NCI-H2107 treated with DMSO at 0.1 percent for 48 hours (cell line): ENCODE measurements around the gene SYF2.
A peak's percentile ranks its signal among the peaks of the same experiment; 100 is the strongest.
"Not testable (repeated sequence)": the region's sequence is repeated elsewhere in the genome, so short reads cannot be mapped to it uniquely, and the experiment has no call there.

Experiments
- DNase-seq: peaks from one replicate; lab custom pipeline; 2025; ENCODE audit not compliant: unreplicated experiment; lab: John Stamatoyannopoulos, UW

The SYF2 gene

DNA sequence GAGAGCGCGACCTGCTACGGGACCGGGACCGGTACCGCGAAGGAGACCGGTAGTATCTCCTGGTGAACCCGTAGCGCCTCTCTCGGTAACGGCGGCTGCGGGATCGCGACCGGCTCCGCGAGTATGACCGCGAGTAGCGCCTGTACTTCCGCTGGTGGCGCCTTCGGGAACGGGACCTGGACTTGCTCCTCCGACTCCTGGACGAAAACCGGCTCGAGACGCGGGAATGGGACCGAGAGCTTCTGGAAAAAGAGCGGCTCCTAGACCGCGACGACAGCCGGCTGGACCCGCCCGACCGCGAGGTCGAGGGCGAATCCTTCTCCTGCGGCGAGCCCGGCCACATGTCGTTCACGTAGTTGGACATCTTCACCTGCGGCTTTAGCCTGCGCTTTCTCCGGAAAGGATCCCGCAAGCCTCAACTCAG is 14.3 kb upstream of the SYF2 start:
- peak; percentile 9 for DNase-seq

DNA sequence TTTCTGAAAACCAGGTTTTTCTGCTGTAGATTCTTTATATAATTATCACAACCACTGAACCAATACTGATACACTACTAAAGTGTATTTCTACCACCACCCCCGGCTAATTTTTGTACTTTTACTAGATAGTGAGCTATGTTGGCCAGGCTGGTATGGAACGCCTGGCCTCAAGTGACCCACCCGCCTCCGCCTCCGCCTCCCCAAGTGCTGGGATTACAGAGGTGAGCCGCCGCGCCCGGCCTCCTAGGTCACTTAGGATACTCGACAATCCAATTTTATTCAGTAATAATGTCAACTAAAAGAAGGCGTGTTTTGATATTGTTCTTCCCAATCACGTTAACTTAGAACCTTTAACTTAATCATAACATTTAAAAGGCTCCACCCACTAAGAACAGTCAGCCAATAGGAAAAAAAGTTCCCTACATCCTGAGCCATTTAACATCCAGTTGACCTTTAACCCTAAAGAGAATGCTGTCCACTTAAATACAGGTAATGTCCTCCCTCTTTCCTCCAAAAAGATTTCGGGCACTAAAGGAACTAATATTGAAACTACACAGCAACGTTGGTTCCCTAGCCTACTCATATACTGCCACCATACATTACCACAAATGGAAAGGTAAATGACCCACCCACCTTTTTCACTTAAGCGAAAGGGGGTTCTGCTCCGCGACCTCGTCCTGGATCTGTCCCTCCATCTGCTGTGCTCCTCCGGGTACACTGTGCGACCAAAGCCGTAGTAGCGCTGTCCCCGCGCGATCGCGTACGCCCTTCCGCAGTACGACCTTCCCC is 13.7 kb upstream of the SYF2 start:
- no peak for DNase-seq

DNA sequence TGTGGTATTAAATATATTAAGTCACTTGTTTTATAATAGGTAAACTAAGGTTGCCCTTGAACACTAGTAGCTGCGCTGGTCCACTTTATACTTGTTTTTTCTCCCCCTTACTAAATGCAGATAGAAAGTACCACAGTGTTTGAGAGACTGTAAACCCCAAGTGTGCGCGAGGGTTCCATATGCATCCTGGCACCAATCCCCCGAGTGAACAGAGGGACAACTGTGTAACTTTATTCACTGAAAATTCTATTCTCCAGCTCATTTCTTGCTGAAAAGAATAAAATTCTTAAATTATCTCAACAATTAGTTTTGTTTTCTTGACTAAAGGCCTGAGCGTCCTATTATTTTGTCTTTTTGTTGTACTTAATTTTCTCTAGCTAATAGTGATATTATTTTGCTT is 13.1 kb upstream of the SYF2 start:
- DNase-seq, result no peak

DNA sequence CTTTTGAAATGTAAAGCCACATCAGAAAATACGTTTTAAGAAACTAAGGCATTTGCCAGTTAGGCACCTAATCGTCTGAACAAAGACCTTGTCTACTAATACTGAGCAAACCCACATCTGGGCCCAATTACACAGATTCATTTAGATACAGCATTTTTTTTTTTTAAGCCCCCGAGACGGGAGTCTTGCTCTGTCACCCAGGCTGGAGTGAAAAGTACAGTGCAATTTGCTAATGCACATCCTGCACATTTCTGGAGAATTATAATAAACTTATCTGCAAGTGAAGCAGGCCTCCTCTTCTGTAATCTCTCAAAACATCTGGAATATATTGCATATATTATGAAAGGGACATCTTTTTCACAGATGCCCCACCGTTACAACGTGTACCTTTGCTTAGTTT is 11.6 kb upstream of the SYF2 start:
- DNase-seq, result no peak

DNA sequence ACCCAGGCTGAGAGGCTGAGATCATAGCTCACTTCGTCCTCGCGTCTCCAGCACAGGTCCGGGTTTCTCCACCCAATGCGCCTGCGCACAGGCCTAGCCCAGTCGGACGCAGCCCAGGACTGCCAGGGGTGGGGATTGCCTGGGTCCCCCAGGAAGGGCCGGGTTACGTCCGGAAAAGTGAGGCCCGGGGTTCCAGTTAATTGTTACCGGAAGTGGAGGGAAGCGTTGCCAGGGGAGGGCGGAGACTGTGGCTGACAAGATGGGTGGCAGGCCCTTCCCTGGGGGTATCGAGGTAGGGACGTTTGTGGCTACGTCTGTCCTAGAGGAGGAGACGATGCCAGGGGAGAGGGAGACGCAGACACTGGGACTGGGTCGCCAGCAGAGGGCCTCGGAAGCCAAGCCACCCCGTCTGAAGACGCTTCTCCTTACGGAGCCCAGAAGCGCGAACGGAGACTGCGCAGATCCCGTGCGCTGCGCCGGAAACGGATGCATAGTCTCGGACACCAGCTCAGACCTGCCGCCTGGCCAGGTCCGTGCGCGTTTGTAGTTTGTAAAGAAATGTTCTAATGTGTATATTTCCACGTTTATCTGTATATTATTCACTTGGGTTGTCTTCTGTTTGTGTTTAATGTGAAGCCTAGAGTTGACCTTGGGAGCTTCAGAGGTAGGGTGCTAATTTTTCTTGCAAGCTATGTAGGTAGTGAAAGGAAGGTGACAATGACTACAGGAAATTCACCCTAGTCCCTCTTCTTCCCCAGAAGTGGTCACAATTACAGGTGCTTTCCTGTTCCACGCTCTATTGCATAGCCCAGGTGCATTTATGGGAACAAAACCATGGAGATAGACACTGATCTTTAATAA is 7.6 kb upstream of the SYF2 start:
- peak; percentile 95 for DNase-seq

DNA sequence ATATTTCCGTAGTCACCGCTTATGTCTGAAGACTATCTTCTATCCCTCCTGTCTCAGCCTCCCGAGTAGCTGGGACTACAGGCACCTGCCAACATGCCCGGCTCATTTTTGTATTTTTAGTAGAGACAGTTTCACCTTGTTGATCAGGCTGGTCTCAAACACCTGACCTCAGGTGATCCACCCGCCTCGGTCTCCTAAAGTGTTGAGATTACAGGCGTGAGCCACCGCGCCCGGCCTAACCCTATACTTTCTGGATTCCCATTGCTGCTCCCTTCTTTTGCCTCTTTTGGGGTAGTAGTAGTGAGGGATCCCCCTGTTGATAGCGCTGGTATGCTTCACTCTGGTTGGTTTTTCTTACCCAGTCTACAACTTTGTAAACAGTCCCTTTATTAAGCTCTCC is 5.7 kb upstream of the SYF2 start:
- DNase-seq, result no peak

DNA sequence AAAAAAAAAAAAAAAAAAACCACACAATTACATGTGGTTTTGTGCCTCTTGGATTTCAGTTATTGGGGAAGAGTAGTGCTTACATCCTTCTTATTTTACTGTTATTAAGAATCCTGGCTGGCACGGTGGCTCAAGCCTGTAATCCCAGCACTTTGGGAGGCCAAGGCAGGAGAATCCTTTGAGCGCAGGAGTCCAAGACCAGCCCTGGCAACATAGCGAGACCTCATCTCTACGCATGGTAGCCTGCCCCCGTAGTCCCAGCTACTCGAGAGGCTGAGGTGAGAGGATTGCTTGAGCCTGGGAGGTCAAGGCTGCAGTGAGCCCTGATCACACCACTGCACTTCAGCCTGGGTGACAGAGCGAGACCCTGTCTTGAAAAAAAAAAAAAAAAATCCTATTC is 4.0 kb upstream of the SYF2 start:
- not testable (repeated sequence) for DNase-seq

DNA sequence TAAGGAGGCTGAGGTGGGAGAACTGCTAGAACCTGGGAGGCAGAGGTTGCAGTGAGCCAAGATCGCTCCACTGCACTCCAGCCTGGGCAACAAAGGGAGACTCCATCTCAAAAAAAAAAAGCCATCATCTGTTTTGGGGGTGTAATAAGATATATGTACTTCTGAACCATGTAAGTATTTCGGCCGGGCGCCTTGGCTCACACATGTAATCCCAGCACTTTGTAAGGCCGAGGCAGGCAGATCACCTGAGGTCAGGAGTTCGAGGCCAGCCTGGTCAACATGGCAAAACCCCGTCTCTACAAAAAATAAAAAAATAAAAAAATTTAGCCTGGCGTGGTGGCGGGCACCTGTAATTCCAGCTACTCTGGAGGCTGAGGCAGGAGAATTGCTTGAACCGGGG is 3.1 kb upstream of the SYF2 start:
- not testable (repeated sequence) for DNase-seq

DNA sequence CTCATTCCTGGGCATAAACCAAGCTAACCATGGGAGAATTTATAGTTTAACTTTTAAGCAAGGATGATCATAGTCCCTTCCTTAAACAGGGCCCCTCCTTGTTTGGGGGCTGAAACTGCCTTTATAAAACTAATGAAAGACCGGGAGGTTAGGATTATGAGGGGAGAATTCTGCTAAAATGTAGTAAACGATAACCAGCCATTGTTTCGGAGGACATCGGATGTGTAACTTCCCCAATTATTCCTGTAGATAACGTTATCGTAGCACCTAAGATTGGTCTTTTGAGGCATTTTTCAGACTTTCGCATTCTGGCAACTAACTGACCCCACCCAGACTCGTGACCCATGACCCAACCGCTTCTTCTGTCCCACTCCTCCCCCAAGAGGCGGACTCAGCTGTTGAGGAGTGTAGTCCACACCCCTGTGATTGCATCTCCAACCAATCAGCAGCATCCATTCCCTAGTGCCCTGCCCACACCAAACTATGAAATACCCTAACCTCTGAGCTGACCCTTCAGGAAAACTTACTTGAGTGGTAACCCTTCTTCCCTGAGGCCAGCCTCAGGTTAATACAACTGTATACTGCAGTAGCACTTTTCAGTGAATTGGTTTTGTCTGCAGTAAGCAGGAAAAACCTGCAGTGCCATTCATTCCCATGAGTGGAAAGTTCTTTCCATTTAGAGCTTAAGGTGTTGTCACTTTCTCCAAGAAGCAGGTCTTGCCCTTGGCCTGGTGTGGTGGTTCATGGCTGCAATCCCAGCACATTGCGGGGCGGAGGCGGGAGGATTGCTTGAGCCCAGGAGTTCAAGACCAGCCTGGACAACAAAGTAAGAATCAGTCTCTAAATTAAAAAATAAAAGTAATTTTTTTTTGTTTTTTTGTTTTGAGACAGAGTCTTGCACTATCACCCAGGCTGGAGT is 823 bp upstream of the SYF2 start:
- peak; percentile 13 for DNase-seq

DNA sequence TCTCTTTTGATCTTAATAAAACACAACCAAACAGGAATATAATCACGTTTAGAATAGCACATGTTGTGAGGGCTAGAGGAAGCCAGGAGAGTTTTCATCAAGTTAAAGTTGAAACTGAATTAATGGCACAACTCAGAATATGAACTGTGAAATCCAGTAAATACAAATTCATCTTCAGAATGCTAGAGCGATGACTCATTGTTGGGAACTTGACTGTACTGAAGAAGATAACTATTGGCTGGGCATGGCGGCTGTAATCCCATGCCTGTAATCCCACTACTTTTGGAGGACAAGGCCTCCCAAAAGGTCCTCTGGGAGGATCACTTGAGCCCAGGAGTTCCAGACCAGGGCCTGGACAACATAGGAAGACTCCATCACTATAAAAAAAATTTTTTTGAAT is 8.8 kb downstream of the SYF2 start:
- no peak for DNase-seq

DNA sequence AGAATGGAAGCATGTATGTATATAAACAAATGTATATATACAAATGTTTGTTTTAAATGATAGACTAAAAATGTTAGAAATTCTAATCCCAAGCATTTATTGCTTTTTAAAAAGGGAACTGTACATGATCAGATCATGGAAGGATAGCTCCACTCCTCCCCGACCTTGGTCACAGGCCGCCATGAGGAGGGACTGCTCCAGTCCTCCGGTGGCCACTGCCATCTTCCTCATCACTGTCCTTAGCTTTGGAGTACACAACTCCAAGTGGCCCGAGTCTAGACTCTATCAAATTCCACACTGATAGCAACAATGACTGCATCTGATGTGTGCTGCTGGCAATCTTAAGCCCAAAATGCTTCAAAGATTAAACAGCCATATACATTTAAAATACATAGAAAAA is 9.7 kb downstream of the SYF2 start:
- DNase-seq, result no peak

DNA sequence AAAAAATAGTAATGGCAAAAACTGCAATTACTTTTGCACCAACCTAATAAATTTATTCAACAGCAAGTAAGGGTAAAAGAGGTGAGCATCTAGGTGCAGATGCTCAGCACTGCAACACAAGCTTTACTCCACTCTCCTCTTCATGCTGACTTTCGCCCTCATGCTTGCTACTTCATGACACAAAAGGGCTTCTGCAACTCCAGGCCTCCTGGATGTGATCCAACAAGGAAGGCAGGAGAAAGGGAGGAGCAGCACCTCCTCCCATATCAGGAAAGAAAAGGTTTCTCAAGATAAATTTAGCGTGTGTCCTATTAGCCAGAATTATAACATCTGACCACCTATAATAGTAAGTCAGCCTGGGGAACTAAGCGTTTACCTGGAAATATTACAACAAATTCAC is 11.6 kb downstream of the SYF2 start:
- DNase-seq, result no peak

DNA sequence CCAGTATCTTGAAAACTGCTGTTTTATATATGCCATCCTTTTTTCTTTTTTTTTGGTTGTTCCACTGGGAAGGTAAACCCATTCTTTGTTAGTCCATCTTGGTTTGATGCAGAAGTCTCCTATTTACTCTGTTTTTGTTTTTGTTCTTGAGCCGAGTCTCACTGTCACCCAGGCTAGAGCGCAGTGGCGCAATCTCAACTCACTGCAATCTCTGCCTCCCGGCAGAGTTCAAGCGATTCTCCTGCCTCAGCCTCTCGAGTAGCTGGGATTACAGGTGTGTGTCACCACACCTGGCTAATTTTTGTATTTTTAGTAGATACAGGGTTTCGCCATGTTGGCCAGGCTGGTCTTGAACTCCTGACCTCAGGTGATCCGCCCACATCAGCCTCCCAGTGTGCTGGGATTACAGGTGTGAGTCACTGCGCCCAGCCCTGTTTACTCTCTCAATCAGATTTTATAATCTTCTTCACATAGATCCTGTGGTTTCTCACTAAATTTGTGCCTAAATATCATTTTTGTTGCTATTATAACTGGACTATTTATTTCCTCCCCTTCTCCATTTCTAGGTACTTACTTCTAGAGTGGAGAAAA is 12.5 kb downstream of the SYF2 start:
- DNase-seq, result no peak

DNA sequence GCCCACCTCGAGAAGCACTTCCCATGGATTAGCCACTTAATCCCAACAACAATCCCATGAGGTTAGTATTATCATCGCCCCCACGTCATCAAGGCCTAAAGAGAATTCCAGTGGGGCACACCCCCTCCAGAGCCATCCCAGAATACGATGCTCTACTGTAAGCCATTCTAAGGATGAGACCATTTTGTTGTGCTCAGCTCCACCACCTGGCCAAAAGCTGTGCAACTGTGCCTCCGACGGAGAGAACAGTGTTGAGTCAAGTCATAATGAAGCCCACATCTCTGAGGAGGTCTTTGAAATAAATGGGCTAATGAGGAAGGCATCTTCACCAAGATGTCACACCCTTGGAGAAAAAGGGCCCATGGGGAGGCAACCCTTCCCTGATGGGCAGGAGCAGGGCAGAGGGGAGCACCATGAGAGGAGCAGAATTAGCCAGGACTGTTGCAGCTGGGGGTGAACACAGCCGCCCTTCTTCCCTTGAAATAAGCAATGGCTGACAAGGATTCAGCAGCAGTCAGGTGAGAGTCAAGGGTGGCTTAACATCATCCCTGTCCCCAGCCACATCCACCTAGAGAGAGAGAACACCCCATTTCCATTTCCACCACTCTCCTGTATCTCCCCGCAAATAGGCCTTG is 14.6 kb downstream of the SYF2 start:
- DNase-seq, result no peak

DNA sequence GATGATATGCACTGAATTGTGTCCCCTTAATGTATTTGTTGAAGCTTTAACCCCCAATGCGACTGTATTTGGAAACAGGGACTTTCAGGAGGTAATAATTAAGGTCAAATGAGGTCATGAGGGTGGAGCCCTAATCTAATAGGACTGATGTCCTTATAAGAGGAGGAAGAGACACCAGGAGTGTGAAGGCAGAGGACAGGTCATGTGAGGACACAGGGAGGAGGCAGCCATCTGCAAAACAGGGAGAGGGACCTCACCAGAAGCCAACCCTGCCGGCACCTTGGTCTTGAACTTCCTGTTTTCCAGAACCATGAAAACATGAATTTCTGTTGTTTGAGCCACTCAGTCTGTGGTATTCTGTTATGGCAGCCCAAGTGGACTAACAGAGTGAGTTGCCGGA is 15.3 kb downstream of the SYF2 start:
- DNase-seq, result no peak

DNA sequence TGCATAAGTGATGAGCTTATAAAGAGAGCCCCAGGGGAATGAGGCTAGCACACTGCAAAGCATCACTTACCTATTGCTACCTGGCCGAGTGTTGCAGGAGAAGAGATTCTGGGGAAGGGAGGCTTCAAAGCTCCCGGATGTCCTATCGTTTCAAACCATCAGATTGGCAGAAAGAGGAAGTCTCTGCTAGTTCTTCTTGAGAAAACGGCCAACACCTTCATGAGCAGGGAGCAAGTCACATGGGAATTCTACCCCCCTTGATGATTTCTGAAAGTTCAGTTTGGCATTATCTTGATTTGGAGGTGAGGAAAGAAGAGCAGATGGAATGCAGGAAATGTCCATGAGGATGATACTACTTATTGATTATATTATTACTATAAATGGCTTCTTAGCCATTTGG is 16.2 kb downstream of the SYF2 start:
- DNase-seq, result no peak

DNA sequence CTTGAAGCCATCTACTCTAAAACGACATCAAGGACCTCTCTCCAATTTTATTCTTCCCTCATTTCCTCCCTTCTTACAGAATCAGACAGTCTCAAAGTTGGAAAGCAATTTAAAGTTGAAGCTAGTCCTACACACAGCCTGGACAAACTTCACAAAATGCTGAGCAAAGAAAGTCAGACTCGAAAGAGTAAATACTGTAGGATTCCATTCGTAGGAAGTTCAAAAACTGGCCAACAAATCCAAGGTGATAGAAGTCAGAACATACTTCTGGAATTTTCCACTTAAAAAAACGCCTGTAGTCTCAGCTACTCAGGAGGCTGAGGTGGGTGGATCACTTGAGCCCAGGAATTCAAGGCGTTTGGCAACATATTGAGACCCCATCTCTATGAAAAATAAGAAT is 19.6 kb downstream of the SYF2 start:
- no peak for DNase-seq

DNA sequence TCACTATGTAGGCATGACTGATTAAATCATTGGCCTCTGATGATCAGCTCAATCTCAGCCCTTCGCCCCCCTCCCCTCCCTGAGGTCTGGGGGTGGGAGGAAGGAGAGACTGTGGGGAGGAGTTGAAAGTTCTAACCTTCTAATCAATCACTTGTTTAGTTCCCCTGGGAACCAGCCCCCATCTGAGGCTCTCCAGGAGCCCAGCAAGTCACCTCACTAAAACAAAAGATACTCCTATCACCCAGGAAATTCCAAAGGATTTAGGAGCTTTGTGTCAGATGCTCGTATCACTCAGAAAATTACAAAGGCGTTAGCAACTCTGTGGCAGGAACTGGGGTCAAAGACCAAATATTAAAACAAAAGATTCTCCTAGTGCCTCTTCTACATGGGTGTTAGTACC is 21.6 kb downstream of the SYF2 start:
- no peak for DNase-seq

DNA sequence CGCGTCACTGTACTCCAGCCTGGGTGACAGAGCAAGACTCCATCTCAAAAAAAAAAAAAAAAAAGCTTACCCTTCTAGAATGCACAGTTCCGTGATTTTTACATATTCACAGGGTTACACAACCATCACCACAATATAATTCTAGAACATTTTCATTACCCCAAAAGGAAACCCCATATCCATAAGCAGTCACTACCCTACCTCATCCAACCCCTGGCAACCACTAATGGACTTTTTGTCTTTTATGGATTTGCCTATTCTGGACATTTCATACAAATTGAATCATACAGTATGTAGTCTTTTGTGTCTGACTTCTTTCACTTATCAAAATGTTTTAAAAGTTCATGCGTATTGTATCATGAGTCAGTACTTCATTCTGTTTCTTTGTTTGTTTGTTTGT is 22.8 kb downstream of the SYF2 start:
- no peak for DNase-seq

DNA sequence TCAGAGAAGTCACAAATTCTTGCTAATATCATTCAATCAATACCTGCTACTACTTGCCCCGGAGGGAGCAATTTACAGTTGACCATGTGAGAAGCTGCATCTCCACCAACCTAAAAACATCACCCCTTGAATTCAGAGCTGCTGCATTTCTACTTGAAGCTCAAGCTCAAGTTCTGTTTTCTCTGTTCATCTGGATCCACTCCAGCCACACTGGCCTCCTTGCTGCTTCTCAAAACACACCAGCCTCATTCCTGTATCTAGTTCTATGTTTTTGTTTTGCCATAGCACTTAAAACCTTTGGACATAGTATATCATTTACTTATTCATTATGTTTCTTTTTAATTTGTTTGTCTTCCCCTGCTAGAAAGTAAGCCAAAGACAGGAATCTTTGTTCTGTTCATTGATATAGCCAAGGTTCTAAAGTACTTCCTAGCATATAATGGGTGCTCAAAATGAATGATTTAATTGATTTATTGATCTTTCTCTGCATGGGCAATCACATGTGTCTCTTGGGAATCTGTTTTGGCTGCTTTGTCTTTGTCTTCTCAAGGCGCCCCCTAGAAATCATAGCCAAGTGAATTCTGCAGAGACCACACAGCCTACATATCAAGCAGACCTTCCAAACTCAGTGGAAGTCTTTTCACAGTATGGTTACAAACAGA is 23.6 kb downstream of the SYF2 start:
- no peak for DNase-seq
